Panc1 (cell line): ENCODE data around the gene PDCD10. TPM values are rescaled to one million over a fixed set of nuclear protein-coding genes. Genes with fewer than 3 reads are reported as not detected.
A peak's percentile ranks its signal among the peaks of the same experiment; 100 is the strongest.

Source experiments
- ATAC-seq: fragments of 200-7000 bp; cut with Tn5 transposase; 2 replicates; pipeline ENCODE4 v1.9.1; 2020; ENCODE audit warnings: mild to moderate bottlenecking, moderate library complexity
- BruUV-seq: library from RNA; stranded (reverse); fragments of 400-500 nt; replicated peaks from 2 replicates; lab custom pipeline; 2021; lab: Mats Ljungman, UMichigan
- CTCF ChIA-PET: fragments of 300-600 bp; sonication (Branson Sonifier 250); formaldehyde crosslinking; loops from one replicate; lab custom pipeline; 2022; ENCODE audit warnings: antibody characterized with exemption; lab: Charles Lee
- POLR2A ChIA-PET: fragments of 300-600 bp; sonication (Branson Sonifier 250); formaldehyde crosslinking; loops from one replicate; lab custom pipeline; 2022; ENCODE audit warnings: antibody characterized with exemption; lab: Charles Lee
- DNase-seq: peaks from one replicate; pipeline ENCODE4 v3.0.0-alpha.2; 2010; ENCODE audit warnings: low read depth, low spot score
- H3K27ac ChIP-seq: 2 replicates; pipeline ENCODE4 v1.5.1; 2011; ENCODE audit warnings: mild to moderate bottlenecking, low read length, inconsistent platforms
- H3K27me3 ChIP-seq: fragments of 200-500 bp; sonication (Bioruptor generic); 2 replicates; pipeline ENCODE4 v1.6.0; 2014; ENCODE audit warnings: low read length, inconsistent platforms; ENCODE audit not compliant: control insufficient read depth, insufficient read depth
- H3K36me3 ChIP-seq: fragments of 200-500 bp; sonication (Bioruptor generic); 2 replicates; pipeline ENCODE4 v1.5.1; 2014; ENCODE audit warnings: inconsistent platforms, mild to moderate bottlenecking, low read length, moderate library complexity; ENCODE audit not compliant: control insufficient read depth, insufficient read depth
- H3K4me1 ChIP-seq: 2 replicates; pipeline ENCODE4 v1.5.1; 2011; ENCODE audit warnings: inconsistent platforms, mild to moderate bottlenecking, low read length, moderate library complexity; ENCODE audit not compliant: control insufficient read depth, insufficient read depth
- H3K4me3 ChIP-seq, 2 experiments: 2 replicates each; pipeline ENCODE4 v1.5.1; 2011 to 2012; ENCODE audit warnings: low read depth in 2 of 2, low read length in 2 of 2, mild to moderate bottlenecking in 2 of 2, inconsistent platforms in 1 of 2, moderate library complexity in 1 of 2
- H3K9me3 ChIP-seq: fragments of 200-500 bp; sonication (Bioruptor generic); 2 replicates; pipeline ENCODE4 v1.5.1; 2014; ENCODE audit warnings: low read depth, mild to moderate bottlenecking, inconsistent platforms, low read length, moderate library complexity; ENCODE audit not compliant: control insufficient read depth, insufficient read depth
- CTCF ChIP-seq: fragments of 450-650 bp; IDR thresholded peaks from 2 replicates; pipeline ENCODE4 v1.5.1; 2017; ENCODE audit warnings: mild to moderate bottlenecking
- POLR2AphosphoS5 ChIP-seq: IDR thresholded peaks from 2 replicates; pipeline ENCODE4 v1.6.1; 2012; ENCODE audit warnings: mild to moderate bottlenecking, low read depth, low read length, moderate library complexity
- REST ChIP-seq, 2 experiments: IDR thresholded peaks; 2 replicates each; pipeline ENCODE4 v1.6.1; 2011 to 2012; ENCODE audit warnings: low read depth in 2 of 2, control low read depth in 1 of 2, low read length in 1 of 2, mild to moderate bottlenecking in 1 of 2, moderate library complexity in 1 of 2; ENCODE audit not compliant: insufficient read depth in 1 of 2
- SIN3A ChIP-seq: IDR thresholded peaks from 2 replicates; pipeline ENCODE4 v1.6.1; 2012; ENCODE audit warnings: low read depth, mild to moderate bottlenecking, low read length, moderate library complexity, borderline replicate concordance; ENCODE audit not compliant: insufficient read depth
- TCF7L2 ChIP-seq: IDR thresholded peaks from 2 replicates; pipeline ENCODE4 v1.6.1; 2011; ENCODE audit warnings: mild to moderate bottlenecking, low read depth, low read length, inconsistent platforms
- in situ Hi-C: cut with HindIII; loops from 2 replicates; pipeline ENCODE4 v1.10.0; 2016; ENCODE audit warnings: low sequenced_read_pairs, low pct_unique_long_range_greater_than_20kb
- intact Hi-C: fragments of 100-400 bp; cut with micrococcal nuclease; formaldehyde crosslinking; loops from one replicate; pipeline ENCODE4 v1.10.0; 2022; ENCODE audit not compliant: unreplicated experiment
- total RNA-seq: library from RNA; stranded (reverse); gene quantifications from one replicate; pipeline ENCODE4 v1.2.1, GENCODE V29; 2021; ENCODE audit not compliant: unreplicated experiment

Gene PDCD10
- total RNA-seq, 1 experiment from 2014 or later = 83.5 TPM

DNA sequence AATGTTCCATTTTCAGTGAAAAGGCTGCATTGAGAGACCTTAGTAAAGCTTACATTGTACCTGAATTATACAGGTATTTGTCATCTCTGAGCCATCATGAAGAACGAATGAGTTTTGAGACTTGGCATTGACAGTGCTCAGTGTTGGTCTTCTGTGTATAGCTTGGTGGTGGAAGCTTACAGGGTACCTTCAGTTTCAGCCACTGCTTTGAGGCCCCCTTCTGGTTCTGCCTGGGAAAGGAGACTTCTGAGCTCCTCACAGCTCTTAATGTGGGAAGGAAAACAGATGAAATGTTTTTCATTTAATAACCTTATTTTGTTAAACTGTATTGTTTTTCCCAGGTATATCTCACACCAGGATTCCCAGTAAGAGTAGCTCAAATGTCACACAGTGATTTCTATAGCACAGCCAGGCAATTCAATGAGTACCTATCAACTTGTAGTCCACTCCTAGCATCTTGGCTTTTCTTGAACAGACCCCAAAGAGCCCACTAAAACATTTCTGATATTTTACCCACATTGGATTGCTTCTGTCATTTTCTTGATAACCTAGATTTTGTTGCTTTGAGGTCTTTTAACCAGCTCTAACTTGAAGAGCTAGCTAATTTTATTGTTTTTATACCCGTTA lies 6.4 kb upstream of the PDCD10 start:
- Histone ChIP-seq H3K27me3 (no peaks in the 10 kb centered on the region), H3K36me3 (no peaks in the 10 kb centered on the region; the same call in 1 of the 2 replicates), H3K4me1 (peaks cover 13% of the 10 kb centered on the region; the same call in 1 of the 2 replicates), H3K9me3 (no peaks in the 10 kb centered on the region), H3K4me3 (no peak overlapping the region), H3K27ac (no peak overlapping the region)
- ATAC-seq = peak; percentile 98
- TF ChIP-seq TCF7L2 (no peak), SIN3A (no peak), CTCF (peak; percentile 77), POLR2AphosphoS5 (no peak), REST (IDR thresholded peaks at IDR 0.05; ENCODE audit: insufficient read depth in 1 of 2, low read depth in 2 of 2, low read length in 1 of 2) (no peak)
- BruUV-seq = no TSS peak
- in situ Hi-C loops (no loop called here), intact Hi-C loops (no loop called here)
- DNase-seq = no peak
- ChIA-PET POLR2A (no interaction called here), CTCF (interaction anchor here (0.6 kb wide), 1 partner anchor 321 kb away, joined by 3 read pairs; no protein-coding TSS in a partner anchor)

DNA sequence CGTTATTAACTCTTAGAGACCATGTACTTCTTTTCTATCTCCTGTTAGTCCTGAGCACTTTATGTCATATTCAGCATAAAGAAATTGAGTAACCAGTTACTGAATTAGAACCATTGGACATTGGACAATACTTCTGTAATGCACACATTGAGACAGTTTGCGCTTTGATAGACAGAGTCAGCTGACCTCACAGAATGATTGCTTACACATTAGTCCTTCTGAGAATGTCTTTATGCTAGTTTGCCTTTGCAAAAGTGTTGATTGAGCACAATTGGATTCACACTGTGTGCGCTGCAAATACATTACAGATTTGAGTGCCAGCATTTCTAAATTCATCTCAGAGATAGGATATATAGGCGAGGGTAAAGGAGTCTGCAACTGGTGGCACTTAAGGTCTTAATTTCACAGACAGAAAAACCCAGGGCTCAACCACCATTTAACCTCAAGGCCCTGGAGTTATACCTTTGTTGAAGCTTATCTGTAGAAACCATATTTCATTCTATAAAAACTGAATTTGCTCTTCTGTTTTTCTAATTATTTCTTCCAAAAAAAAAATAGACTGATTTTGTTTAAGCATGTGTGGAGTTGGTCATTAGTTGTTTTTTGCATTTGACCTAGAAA lies 4.6 kb upstream of the PDCD10 start:
- DNase-seq (no peak), ATAC-seq (no peak)
- ChIA-PET CTCF (no interaction called here), POLR2A (no interaction called here)
- Histone ChIP-seq H3K9me3 (no peaks in the 10 kb centered on the region), H3K27me3 (no peaks in the 10 kb centered on the region), H3K4me3 (no peak overlapping the region), H3K36me3 (no peaks in the 10 kb centered on the region; the same call in 1 of the 2 replicates), H3K27ac (no peak overlapping the region), H3K4me1 (peaks cover 14% of the 10 kb centered on the region; the same call in 1 of the 2 replicates)
- TF ChIP-seq CTCF (no peak), REST (IDR thresholded peaks at IDR 0.05; ENCODE audit: insufficient read depth in 1 of 2, low read depth in 2 of 2, low read length in 1 of 2) (no peak), SIN3A (no peak), TCF7L2 (no peak), POLR2AphosphoS5 (no peak)
- BruUV-seq = no TSS peak
- in situ Hi-C loops = no loop called here
- intact Hi-C loops = loop anchor here (10.0 kb wide), 1 partner anchor 306 kb away; no protein-coding TSS in a partner anchor
